Activated naive CD4-positive, alpha-beta T cell treated with anti-CD3 and anti-CD28 coated beads for 36 hours (primary cell): Measurements from ENCODE around the gene VPS39. TPM values are rescaled to one million over a fixed set of nuclear protein-coding genes. Genes with fewer than 3 reads are reported as not detected.

Source experiments
- CTCF ChIA-PET: fragments of 350-600 bp; sonication (Branson Sonifier 250); formaldehyde crosslinking; loops from one replicate; lab custom pipeline; 2021; ENCODE audit warnings: antibody characterized with exemption; lab: Charles Lee
- DNase-seq: peaks from one replicate; pipeline ENCODE4 v3.0.0-alpha.2; 2020
- H3K27ac Mint-ChIP-seq: one replicate; pipeline ENCODE4 v1.8.0; 2021; ENCODE audit warnings: mild to moderate bottlenecking, mixed read lengths
- H3K27me3 Mint-ChIP-seq: one replicate; pipeline ENCODE4 v1.8.0; 2021; ENCODE audit warnings: low read depth, mixed read lengths
- H3K36me3 Mint-ChIP-seq: one replicate; pipeline ENCODE4 v1.8.0; 2021; ENCODE audit warnings: low read depth, mixed read lengths
- H3K4me1 Mint-ChIP-seq: one replicate; pipeline ENCODE4 v1.8.0; 2021; ENCODE audit warnings: low read depth, mixed read lengths
- H3K4me3 Mint-ChIP-seq: one replicate; pipeline ENCODE4 v1.8.0; 2021; ENCODE audit warnings: mild to moderate bottlenecking, moderate library complexity, mixed read lengths
- H3K9me3 Mint-ChIP-seq: one replicate; pipeline ENCODE4 v1.8.0; 2021; ENCODE audit warnings: mixed read lengths
- intact Hi-C: fragments of 100-400 bp; cut with micrococcal nuclease; formaldehyde crosslinking; loops from one replicate; pipeline ENCODE4 v1.15.1; 2023
- total RNA-seq, 2 experiments: library from RNA; stranded (reverse); gene quantifications; one replicate each; pipeline ENCODE4 v1.2.3, GENCODE V29; 2021

Gene VPS39
- total RNA-seq, 2 experiments from 2014 or later = 58.9 to 60.7 TPM

DNA sequence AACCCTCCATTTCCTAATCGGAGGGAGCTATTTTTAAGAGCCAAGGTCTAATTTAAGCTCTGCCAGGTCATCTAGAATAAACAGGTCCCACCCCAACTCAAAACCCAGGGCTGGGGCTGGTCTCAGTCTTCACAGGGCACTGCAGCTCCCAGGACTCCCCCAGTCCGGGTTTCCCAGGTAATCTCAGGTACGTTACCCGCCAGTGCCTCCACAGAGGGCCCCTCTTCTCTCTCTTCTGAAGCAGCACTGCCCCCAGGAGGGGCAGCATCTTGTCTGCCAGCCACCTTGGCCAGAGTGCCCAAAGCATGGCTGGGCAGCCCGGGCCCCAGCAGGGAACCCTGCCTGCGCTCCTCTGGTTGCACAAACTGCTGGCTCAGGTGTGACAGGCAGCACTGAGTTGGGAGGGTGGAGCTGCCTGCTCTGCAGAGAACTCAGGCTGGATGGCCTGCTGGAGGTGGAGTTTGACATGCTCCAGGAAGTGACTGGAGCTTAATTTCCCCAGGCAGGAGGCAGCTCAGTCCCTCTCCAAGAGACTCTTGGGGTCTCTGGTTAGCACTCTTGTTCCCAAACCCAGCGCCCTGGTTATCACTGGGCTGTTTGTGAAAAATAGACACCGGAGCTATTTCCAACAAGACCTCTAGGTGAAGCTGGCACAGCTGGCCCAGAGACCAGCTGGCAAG, 51.7 kb downstream of the VPS39 start, which contains the start of gene PLA2G4F:
Gene PLA2G4F, minus strand, starts transcription at position 394 of the 680 bp plus-strand sequence. Its CDS starts 87 bp downstream, at position 307.
- intact Hi-C loops = no loop called here
- CTCF ChIA-PET = interaction anchor here (1.1 kb wide), 1 partner anchor 43 kb away, joined by 3 read pairs; no protein-coding TSS in a partner anchor

DNA sequence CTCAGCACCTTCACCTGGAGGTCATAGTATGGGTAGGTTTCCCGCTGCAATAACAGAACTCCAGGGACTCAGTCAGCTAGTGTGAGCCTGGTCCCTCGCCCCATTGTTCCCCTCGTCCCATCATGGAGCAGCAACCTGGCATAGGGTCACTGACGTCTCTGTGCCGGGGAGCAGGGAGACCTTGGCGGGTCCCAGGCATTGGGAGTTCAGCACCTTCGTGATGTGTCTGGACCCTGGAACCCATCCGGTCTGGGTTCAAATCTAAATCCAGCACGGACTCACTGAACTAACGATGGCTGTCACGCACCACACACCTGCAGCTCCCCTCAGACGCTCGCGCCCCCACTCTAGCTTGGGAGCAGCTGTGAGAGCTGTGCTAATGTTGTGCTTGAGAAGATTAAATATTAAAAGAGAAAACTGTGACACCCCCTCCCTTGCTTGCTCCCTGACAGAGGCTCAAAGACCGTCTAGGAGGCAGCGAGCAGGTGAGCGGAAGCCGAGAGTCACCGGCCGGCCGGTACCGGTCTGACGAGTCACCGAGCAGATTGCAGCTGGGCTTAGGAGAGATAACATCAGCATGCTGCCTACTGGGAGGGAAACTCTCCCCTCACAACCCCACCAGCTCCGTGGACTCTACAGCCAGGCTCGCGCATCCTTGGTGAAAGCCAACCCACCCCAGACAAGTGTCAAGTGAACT, 52.4 kb downstream of the VPS39 start:
- peaks cover 10% of the 10 kb centered on the region for H3K36me3 Mint-ChIP-seq
- no peaks in the 10 kb centered on the region for H3K9me3 Mint-ChIP-seq
- no peaks in the 10 kb centered on the region for H3K4me1 Mint-ChIP-seq
- H3K27me3 Mint-ChIP-seq = no peaks in the 10 kb centered on the region
- intact Hi-C loops = no loop called here
- DNase-seq = no peak
- CTCF ChIA-PET = no interaction called here
- H3K27ac Mint-ChIP-seq = no peak overlapping the region
- H3K4me3 Mint-ChIP-seq = no peak overlapping the region

More for the DNA sequence above, 51.7 kb downstream of the VPS39 start, which contains the start of gene PLA2G4F:
- Mint-ChIP-seq H3K36me3 (peaks cover 10% of the 10 kb centered on the region), H3K4me3 (no peak within 1 kb of the TSS), H3K9me3 (no peaks in the 10 kb centered on the region), H3K4me1 (no peaks in the 10 kb centered on the region), H3K27me3 (no peaks in the 10 kb centered on the region), H3K27ac (no peak within 1 kb of the TSS)
- DNase-seq = no peak

DNA sequence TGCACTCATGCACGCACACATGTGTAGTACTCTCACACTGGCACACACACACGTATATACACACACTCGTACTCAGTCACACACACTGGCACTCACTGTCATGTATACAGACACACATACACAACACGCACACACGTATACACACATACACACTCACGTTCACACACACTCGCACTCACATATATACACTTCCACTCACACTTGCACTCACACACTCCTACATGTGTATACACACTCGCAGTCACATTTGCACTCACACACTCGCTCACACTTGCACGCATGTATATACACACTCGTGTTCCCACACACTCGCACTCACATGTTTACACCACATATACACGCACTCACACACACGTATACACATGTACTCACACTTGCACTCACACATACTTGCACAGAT, 53.1 kb downstream of the VPS39 start:
- no peaks in the 10 kb centered on the region for H3K27me3 Mint-ChIP-seq
- CTCF ChIA-PET = no interaction called here

DNA sequence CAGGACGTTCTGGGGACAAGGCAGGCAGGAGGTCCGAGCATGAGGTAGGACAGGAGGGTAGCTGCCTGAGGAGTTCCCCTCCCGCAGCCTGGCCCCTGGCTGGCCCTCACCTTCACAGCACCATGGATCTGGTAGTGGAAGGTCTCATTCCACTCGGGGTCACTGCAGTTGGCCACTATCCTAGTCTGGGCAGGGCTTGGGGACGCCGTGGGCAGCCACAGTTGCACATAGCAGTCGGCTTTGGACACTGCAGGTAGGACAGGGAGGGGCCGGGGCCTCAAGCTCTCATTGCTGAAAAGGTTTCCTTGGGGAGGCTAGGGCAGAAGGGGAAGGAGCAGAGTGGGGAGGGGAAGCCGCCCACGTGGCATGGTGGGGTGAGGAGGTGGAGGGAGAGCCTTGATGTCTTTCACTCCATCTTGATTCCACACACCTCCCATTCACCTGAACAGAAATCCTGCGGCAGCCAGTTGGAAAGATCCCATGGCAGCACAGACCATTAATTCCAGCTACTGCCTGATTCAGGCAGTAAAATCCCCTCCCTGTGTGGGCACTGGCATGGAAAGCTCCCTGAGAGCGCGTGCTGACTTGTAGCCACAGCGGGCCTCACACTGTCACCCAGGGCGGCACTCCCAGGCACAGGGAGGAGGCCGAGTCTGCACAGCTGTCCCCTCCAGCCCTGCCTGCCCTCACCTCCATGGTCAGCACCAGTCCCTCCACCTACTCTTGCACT, 53.7 kb downstream of the VPS39 start:
- no peak overlapping the region for H3K4me3 Mint-ChIP-seq
- CTCF ChIA-PET = interaction anchor here (0.6 kb wide), 1 partner anchor 40 kb away, joined by 3 read pairs; no protein-coding TSS in a partner anchor
- no peak for DNase-seq
- no peaks in the 10 kb centered on the region for H3K4me1 Mint-ChIP-seq
- no peak overlapping the region for H3K27ac Mint-ChIP-seq
- H3K36me3 Mint-ChIP-seq = peaks cover 4% of the 10 kb centered on the region
- no peaks in the 10 kb centered on the region for H3K27me3 Mint-ChIP-seq
- intact Hi-C loops = no loop called here
- no peaks in the 10 kb centered on the region for H3K9me3 Mint-ChIP-seq

More for the DNA sequence above, 53.1 kb downstream of the VPS39 start:
- intact Hi-C loops = no loop called here
- no peak for DNase-seq
- H3K27ac Mint-ChIP-seq = no peak overlapping the region
- H3K9me3 Mint-ChIP-seq = no peaks in the 10 kb centered on the region
- no peaks in the 10 kb centered on the region for H3K4me1 Mint-ChIP-seq
- H3K36me3 Mint-ChIP-seq = peaks cover 9% of the 10 kb centered on the region
- no peak overlapping the region for H3K4me3 Mint-ChIP-seq

- CTCF ChIA-PET = interaction anchor here (0.6 kb wide), 1 partner anchor 40 kb away, joined by 3 read pairs; no protein-coding TSS in a partner anchor
- H3K4me1 Mint-ChIP-seq = no peaks in the 10 kb centered on the region
- intact Hi-C loops = no loop called here
- no peak overlapping the region for H3K27ac Mint-ChIP-seq
- no peak for DNase-seq
- no peak overlapping the region for H3K4me3 Mint-ChIP-seq
- H3K36me3 Mint-ChIP-seq = peaks cover 1% of the 10 kb centered on the region
- H3K27me3 Mint-ChIP-seq = no peaks in the 10 kb centered on the region
- no peaks in the 10 kb centered on the region for H3K9me3 Mint-ChIP-seq
These were observed 54.3 kb downstream of the VPS39 start for GRCh38 chr15:42153874-42154211.

DNA sequence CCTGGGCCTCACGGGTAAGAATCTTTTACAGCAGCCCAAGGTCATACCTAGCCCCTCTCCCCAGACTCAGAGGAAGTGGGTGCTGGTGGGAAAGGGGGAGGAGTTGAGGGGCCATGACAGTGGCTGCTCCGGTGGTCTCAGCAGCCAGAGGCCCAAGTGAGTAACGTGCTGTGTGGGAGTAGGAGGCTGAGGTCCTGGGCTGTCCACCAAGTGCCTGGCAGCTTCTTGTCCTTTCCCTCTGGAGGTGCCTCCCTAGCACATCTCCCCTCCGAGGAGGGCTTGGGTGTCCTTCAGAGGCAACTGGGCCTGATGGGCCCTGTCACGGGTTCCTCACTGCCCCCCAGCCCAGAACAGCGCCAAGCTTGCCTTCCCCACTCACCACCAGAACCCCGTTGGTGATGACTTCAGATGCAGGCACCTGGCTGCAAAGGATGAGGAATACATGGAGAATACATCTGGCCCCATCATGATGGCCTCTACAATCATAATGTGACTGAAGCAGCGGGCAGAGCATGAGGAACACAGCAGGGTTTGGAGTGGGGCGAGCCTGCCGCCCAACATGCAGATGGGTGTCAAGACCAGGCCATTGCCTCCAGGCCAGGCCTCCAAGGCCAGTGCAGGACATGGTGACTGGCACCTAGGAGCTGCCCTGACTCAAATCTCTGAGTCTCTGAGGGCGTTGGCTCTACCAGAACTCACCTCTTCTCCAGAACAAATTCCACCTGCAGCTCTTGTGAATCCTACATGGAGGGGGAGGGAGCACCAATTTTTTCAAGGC, 55.0 kb downstream of the VPS39 start:
- no peak for DNase-seq
- Mint-ChIP-seq H3K27me3 (no peaks in the 10 kb centered on the region), H3K9me3 (no peaks in the 10 kb centered on the region), H3K4me1 (no peaks in the 10 kb centered on the region), H3K36me3 (no peaks in the 10 kb centered on the region), H3K27ac (no peak overlapping the region), H3K4me3 (no peak overlapping the region)
- intact Hi-C loops = no loop called here
- CTCF ChIA-PET = no interaction called here

- Mint-ChIP-seq H3K27me3 (no peaks in the 10 kb centered on the region), H3K36me3 (no peaks in the 10 kb centered on the region), H3K4me3 (no peak overlapping the region), H3K4me1 (no peaks in the 10 kb centered on the region), H3K27ac (no peak overlapping the region), H3K9me3 (no peaks in the 10 kb centered on the region)
- intact Hi-C loops = no loop called here
- DNase-seq = no peak
- CTCF ChIA-PET = no interaction called here
These were observed 55.7 kb downstream of the VPS39 start for GRCh38 chr15:42152196-42152920.

GRCh38 chr15:42151736-42152135, 56.4 kb downstream of the VPS39 start:
- no peaks in the 10 kb centered on the region for H3K27me3 Mint-ChIP-seq
- H3K4me1 Mint-ChIP-seq = no peaks in the 10 kb centered on the region
- H3K9me3 Mint-ChIP-seq = no peaks in the 10 kb centered on the region
- DNase-seq = no peak
- no peaks in the 10 kb centered on the region for H3K36me3 Mint-ChIP-seq
- intact Hi-C loops = no loop called here
- H3K27ac Mint-ChIP-seq = no peak overlapping the region
- H3K4me3 Mint-ChIP-seq = no peak overlapping the region
- CTCF ChIA-PET = no interaction called here

GRCh38 chr15:42151141-42151561, 57.0 kb downstream of the VPS39 start:
- H3K27ac Mint-ChIP-seq = no peak overlapping the region
- CTCF ChIA-PET = no interaction called here
- H3K9me3 Mint-ChIP-seq = no peaks in the 10 kb centered on the region
- DNase-seq = no peak
- H3K36me3 Mint-ChIP-seq = no peaks in the 10 kb centered on the region
- H3K4me3 Mint-ChIP-seq = no peak overlapping the region
- H3K27me3 Mint-ChIP-seq = no peaks in the 10 kb centered on the region
- H3K4me1 Mint-ChIP-seq = no peaks in the 10 kb centered on the region
- intact Hi-C loops = no loop called here

DNA sequence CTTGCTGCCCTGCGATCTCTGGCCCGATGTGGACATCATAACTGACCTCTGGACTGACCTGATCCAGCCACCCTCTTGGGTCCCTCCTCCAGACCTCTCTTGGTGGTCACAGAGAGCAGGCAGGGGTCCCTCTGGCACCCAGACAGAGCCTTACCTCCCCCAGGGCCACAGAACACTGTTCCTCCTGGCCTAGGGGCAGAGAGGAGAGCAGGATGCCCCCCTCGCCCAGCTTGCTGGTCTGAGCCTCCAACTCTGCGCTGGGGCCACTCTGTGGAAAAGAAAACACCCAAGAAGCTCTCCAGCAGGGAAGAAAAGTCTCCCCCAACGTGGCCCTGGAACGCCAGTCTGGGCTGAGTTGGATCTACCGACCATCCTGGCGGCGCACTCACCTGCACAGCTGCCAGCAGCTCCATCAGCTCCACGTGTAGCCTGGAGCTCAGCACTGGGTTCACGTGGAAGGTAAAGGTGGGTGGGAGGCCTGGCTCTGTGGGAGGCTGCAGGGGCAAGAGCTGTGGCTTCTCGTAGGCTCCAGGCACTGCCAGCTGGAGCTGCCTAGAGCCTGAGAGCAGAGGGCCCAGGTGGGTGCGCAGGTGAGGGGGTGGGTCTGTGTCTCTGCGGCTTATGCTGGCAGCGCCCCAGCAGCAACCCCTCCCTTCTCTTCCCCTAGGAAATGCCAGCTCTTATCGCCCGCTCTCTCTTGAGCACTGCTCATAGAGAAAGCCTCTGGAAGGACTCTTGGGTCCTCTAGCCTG, 57.7 kb downstream of the VPS39 start:
- no peaks in the 10 kb centered on the region for H3K9me3 Mint-ChIP-seq
- DNase-seq = no peak
- no peak overlapping the region for H3K4me3 Mint-ChIP-seq
- H3K27ac Mint-ChIP-seq = no peak overlapping the region
- H3K36me3 Mint-ChIP-seq = no peaks in the 10 kb centered on the region
- no peaks in the 10 kb centered on the region for H3K4me1 Mint-ChIP-seq
- H3K27me3 Mint-ChIP-seq = no peaks in the 10 kb centered on the region
- CTCF ChIA-PET = no interaction called here
- intact Hi-C loops = no loop called here
